ENCODE data around the gene HOXC10. TPM values are rescaled to one million over a fixed set of nuclear protein-coding genes. Genes with fewer than 3 reads are reported as not detected.

The HOXC10 gene
- total RNA-seq, 2 experiments from 2014 or later: not detected

GRCh38 chr12:53994009-53994263 is 9.0 kb downstream of the HOXC10 start:
- H3K27me3 Mint-ChIP-seq: peaks cover 89% of the 10 kb centered on the region
- DNase-seq (no peak), ATAC-seq (no peak)
- H3K36me3 Mint-ChIP-seq (ENCODE audit: low read depth): peaks cover 2% of the 10 kb centered on the region
- POLR2A ChIA-PET: no interaction called here
- no peak overlapping the region for H3K27ac Mint-ChIP-seq
- H3K4me1 Mint-ChIP-seq (ENCODE audit: low read depth): peaks cover 45% of the 10 kb centered on the region
- CTCF ChIA-PET: interaction anchor here (1.3 to 4.0 kb wide), 4 partner anchors 9 to 222 kb away, joined by 3 to 18 read pairs (median 4); partner anchors contain the start of gene HOXC10
- no peak overlapping the region for H3K4me3 Mint-ChIP-seq
- intact Hi-C loops (cut with micrococcal nuclease): loop anchor here (5.0 kb wide), 1 partner anchor 37 kb away; no protein-coding TSS in a partner anchor
- H3K9me3 Mint-ChIP-seq: no peaks in the 10 kb centered on the region
- no peak for TF ChIP-seq CTCF (IDR thresholded peaks at IDR 0.05)

GRCh38 chr12:53994264-53995001 is 9.5 kb downstream of the HOXC10 start:
- H3K27ac Mint-ChIP-seq: no peak overlapping the region
- ChIA-PET CTCF (interaction anchor here (1.3 to 1.6 kb wide), 2 partner anchors 10 to 50 kb away, joined by 3 to 5 read pairs; partner anchors contain the start of gene HOXC10), POLR2A (no interaction called here)
- TF ChIP-seq CTCF (IDR thresholded peaks at IDR 0.05): no peak
- ATAC-seq: no peak
- peak overlapping the region; percentile 62 for H3K4me3 Mint-ChIP-seq
- peaks cover 2% of the 10 kb centered on the region for H3K36me3 Mint-ChIP-seq (ENCODE audit: low read depth)
- no peaks in the 10 kb centered on the region for H3K9me3 Mint-ChIP-seq
- DNase-seq: no peak
- intact Hi-C loops (cut with micrococcal nuclease): loop anchor here (5.0 kb wide), 1 partner anchor 37 kb away; no protein-coding TSS in a partner anchor
- H3K27me3 Mint-ChIP-seq: peaks cover 88% of the 10 kb centered on the region
- peaks cover 41% of the 10 kb centered on the region for H3K4me1 Mint-ChIP-seq (ENCODE audit: low read depth)

DNA sequence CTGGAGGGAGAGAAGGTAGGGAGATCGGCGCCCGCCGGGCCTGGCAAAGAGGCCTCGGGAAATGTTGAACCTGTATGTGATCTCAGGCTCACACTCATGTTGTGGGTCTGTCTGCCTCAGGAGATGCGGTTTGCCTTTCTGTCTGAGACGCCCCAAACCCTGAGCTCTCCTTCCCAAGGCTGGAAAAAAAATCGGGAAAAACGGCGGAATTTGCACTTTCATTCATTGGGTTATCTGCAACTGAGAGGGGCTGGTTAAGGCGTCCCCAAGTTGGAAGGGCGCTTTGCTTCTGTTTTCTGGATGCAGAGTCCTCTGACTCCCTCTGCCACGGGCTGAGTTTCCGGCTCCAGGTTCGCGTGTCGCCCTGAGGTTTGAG is 10.0 kb downstream of the HOXC10 start:
- Mint-ChIP-seq H3K36me3 (ENCODE audit: low read depth) (peaks cover 2% of the 10 kb centered on the region), H3K9me3 (no peaks in the 10 kb centered on the region), H3K4me3 (peak overlapping the region; percentile 62), H3K4me1 (ENCODE audit: low read depth) (peaks cover 41% of the 10 kb centered on the region), H3K27ac (no peak overlapping the region), H3K27me3 (peaks cover 86% of the 10 kb centered on the region)
- CTCF ChIA-PET: interaction anchor here (1.4 to 2.7 kb wide), 2 partner anchors 38 to 213 kb away, joined by 5 to 8 read pairs; partner anchors contain the start of gene HOXC5
- no peak for TF ChIP-seq CTCF (IDR thresholded peaks at IDR 0.05)
- intact Hi-C loops (cut with micrococcal nuclease): no loop called here
- POLR2A ChIA-PET: no interaction called here
- DNase-seq (no peak), ATAC-seq (peak; percentile 51)

GRCh38 chr12:53995378-53996239 is 10.7 kb downstream of the HOXC10 start:
- no peak for TF ChIP-seq CTCF (IDR thresholded peaks at IDR 0.05)
- H3K4me1 Mint-ChIP-seq (ENCODE audit: low read depth): peaks cover 36% of the 10 kb centered on the region
- H3K9me3 Mint-ChIP-seq: no peaks in the 10 kb centered on the region
- intact Hi-C loops (cut with micrococcal nuclease): no loop called here
- no peak overlapping the region for H3K27ac Mint-ChIP-seq
- DNase-seq: peak; percentile 47
- ChIA-PET POLR2A (interaction anchor here (0.5 to 0.9 kb wide), 2 partner anchors 10 to 539 kb away, joined by 3 read pairs; no protein-coding TSS in a partner anchor), CTCF (interaction anchor here (0.9 to 2.7 kb wide), 6 partner anchors 9 to 213 kb away, joined by 3 to 8 read pairs (median 4); partner anchors contain the start of gene HOXC5)
- H3K36me3 Mint-ChIP-seq (ENCODE audit: low read depth): peaks cover 2% of the 10 kb centered on the region
- peak; percentile 40 for ATAC-seq
- H3K27me3 Mint-ChIP-seq: peaks cover 85% of the 10 kb centered on the region
- peak overlapping the region; percentile 62 for H3K4me3 Mint-ChIP-seq

All from activated CD8-positive, alpha-beta T cell treated with anti-CD3 and anti-CD28 coated beads for 36 hours (primary cell).